Superior temporal gyrus (tissue), 1 donor: Measurements from ENCODE around the gene KLC4.
"Not testable (repeated sequence)": the region's sequence is repeated elsewhere in the genome, so short reads cannot be mapped to it uniquely, and the experiment has no call there.

Experiments used
- DNase-seq: peaks from one replicate; pipeline ENCODE4 v3.0.0-alpha.2; 2016; ENCODE audit errors: extremely low spot score

KLC4 gene

DNA sequence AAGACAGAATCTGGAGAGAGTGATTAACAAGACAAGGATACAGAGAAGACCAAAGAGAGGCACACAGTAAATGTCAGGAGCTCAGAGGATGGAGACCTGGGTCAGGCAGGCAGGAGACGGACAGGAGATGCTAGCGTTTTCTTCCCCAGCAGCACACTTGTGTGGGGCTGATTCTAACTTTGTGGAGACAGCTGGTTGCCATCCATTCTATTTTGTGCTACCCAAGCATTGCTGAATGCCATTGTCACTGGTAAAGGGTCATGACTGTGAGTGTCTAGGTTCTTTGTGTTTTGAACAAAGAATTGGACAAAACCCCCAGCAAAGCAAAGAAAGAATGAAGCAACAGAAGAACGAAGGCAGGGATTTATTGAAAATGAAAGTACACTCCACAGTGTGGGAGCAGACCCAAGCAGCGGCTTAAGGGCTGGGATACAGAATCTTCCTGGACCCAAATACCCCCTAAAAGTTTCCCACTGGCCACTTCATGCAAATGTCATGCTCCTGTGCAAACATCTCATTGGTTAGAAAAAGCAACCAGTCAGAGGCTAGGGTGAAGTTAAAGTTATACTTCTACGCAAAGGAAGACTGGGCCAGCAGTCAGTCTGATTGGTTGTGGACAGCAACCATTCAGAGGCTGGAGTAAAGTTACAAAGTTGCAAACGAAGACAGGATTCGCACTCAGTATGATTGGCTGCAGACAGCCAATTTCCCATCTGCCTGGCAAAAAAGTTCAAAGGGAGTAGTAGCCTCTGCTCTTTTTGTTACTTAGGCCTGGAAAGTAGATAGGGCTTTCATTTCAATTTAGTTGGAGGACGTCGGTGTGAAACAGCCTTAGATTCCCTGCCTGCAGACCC, 34.2 kb downstream of the KLC4 start:
- DNase-seq = no peak

DNA sequence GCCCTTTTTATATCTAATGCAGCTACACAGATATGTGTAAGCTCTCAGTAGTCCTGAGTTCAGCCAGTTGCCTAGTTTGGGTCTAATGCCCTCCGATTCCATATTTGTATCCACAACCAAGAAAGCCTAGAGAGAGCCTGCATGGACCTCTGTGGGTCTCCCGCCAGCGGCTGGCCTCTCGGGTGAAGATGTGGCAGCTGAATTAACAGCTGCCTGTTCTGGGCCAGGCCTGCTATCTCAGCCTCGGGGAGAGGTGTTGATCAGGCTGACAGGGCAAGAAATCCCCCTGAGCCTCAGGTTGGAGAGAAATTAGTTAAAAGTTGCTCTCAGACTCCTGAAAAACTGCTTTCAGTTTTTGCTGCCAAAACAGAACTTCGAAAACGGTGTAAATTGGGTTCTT, 36.5 kb downstream of the KLC4 start:
- no peak for DNase-seq

DNA sequence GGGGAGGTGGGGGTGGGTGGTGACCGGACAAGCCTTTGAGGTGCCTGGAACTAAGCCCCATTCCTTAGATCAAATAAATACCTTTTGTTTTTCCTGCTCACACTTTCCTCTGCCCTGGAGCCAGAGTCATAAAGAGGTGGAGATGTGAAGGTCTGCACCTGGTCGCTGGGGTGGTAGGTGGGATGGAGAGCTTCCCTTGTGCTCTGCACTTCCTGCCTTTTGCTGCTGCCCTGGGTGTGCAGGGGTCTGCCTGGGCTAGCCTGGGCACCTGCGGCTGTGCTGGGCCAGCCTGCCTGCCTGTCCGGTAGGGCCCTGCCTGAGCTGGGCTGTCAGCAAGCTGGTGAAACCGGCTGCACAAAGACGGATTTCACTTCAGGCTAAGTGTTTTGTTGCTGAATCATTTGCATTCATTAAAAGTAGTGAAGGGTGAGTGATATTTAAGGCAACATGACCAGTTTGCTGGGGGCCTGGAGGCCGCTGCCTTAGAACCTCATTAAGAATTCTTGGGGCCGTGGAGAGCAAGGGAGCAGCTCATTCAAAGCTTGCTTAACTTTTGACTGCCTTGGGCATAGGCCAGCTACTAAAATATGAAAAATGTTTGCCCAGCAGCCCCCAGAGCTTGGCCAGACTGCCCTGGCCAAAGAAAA, 37.1 kb downstream of the KLC4 start:
- no peak for DNase-seq

DNA sequence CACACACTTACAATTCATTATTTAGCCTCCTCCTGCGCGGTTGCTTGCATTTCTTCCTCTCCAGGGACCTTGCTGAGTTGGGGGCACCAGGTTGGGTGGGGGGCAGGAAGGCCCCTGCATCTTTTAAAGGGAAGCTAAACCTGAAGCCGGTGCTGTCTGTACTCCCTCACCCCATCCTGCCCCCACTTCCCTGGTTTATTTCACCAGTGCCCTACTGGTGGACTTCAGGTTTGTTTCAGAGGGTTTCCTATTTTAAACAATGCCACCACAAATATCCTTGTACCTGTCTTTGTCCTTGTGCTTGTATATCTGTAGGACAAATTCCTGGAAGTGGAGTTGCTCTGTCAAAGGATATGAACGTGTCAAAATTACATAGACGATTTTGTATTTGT, 37.7 kb downstream of the KLC4 start:
- no peak for DNase-seq

DNA sequence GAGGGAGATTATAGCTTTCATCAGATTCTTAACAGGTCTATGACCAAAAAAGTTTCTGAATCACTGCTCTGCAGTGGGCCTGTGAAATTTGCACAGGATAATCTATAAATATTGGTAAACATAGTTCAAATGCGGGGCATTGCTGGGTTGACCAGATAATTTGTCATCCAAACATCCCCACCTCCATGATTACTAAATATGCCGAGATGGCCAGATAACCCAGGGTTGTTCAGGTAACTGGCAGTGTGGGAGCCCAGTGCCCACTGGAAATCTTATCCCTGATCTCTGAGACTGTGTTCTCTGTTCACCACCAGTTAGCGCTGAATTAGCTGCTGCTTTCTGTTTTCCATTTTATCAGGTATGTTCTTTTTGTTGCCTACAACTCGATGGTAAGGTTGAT, 38.1 kb downstream of the KLC4 start:
- no peak for DNase-seq

DNA sequence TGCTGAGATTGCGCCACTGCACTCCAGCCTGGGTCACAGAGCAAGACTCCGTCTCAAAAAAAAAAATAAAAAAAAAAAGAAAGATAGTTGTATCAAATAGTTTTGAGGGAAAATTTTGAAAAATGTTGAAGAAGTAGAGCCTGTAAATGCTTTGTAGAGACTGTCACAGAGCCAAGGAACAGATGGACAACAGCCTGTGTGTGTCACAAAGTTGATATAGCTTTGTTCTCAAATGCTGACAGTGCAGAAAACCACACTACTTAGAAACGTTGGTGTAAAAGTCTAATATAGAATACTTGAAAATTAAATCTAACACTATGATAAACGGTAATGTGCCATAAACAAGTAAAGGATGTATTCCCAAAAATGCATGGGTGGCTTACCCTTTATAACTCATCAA, 42.1 kb downstream of the KLC4 start:
- DNase-seq = no peak

DNA sequence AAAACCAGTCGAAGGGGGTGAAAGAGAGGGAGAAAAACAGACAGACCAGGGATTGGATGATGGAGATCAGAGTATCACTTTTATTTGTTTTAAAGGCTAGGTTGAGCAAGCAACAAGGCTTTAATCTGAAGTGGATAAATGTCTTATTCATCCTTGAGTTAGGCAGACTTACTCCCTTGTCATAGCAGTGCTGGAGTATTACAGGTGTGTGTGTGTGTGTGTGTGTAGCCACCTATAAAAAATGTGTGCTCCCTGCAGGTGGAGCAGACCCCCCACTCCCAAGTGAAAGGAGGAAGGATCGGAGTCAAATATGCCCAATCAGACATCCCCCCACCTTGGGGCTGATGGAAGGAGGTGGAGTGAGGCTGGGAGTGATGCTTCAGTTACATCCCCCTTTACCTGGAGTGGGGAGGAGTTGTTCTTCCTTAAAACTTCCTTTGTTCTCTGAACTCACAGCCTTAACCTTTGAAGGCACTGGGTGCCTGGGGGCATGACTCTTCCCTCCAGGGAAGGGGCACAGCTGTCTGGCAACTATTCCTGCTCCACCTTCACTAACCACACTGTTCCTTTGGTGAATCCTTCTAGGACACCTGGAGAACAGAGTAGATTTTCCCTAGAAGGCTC, 43.9 kb downstream of the KLC4 start:
- no peak for DNase-seq

DNA sequence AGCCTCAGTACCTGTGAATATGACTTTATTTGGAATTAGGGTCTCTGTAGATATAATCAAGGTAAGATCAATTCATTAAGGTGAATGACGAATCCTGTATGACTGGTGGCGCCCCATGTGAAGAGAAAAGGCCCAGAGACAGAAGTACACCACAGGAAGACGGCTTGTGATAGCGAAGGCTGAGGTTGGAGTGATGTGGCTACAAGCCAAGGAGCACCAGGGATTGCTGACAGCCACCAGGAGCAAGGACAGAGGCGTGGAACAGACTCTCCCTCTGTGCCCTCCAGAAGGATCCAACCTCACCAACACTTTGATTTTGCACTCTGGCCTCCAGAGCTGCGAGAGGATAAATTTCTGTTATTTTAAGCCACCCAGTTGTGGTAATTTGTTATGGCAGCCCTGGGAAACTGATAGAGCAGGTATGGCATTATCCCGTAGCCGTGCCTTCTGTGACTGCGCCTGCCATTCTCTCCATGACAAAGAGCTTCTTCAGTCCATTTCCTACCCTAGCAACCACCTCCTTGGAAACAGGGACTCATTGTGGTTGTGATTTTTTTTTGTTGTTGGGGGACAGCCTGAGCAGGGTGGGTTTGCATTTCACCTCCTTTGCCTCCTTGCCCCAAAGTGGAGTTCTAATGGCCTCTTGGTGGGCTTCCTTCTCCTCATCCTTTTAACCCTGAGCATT, 46.2 kb downstream of the KLC4 start:
- no peak for DNase-seq

DNA sequence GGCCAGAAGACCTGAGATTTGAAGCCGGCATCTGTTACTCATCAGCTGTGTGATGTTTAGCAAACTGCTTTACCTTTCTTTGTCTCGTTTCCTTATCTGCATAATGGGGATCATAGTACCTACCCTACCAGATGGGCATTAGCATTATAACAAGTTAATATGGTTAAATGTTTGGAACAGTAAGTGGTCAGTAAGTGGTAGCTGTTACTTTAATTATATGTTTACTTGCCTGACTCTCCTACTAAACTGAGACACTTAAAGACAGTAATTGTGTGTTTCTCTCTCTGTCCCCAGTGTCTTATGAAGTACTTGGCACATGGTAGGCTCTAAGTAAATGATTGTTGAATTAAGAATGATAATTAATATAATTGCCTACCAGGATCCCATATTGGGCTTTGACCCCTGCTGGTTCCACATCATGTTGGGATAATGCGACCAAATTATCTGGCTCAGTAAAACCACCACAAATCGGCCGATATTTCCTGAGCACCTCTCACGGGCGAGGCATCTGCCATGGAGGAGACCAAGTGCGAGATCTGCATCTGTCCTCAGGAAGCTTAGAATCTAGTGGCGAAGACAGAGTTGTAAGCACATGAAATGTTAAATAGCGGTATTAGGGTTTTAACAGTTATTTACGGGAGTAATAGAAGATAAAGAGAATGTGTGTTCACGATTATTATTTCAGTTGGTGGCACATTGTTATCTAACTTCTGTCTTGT, 48.1 kb downstream of the KLC4 start:
- DNase-seq = no peak

DNA sequence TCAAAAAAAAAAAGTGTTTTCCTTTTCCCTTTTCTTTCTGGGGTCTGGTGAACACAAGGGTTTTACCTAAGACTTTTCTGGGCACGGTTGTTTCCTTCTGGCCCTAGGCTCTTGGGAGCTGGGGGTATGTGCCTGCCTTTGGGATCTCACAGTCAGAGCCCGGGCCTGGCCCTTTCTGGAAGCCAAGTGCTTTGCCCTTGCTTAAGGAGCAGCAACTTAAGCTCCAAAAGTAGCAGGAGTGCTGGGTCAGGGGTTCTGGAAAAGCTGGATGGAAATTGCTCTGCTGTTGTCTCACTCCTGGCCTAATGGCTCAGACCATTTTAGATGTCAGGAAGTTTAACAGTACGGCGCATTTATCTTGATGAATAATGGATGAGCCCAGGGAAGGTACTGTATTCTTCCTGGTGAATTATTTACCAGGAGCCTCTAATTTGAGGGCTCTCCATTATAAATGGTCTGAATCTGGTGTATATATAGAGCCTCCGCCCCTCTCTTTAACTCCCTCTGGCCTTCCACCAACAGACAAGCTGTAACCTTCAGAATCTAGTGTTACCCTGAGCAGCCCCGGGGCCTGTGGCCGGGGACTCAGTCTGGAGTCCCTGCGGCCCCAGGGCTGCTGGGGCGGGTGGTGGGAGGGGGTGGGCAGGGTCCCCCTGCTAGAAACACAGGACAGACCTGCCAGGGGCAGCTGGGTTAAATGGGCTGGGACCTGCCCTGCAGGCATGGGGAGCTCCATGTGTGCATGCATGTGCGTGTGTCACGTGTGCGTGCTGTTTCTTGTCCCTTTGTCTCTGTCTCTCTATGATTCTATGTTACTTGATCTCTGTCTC, 54.2 kb downstream of the KLC4 start:
- DNase-seq = no peak

DNA sequence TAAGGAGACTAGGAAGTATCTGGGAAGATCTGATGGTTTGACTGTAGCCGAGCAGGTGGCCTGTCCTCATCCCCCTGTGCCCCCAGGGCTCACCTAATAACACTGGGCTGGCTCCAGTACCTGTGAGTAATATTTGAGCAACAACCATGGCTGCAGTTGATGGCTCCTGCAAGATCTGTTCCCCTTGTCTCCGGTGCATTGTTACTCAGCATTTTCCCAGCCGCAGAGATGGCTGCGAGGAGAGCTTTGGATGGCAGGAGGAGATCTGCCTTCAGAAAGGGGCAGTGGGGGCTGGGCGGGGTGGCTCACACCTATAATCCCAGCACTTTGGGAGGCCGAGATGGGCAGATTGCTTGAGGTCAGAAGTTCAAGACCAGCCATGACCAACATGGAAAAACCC, 55.9 kb downstream of the KLC4 start:
- no peak for DNase-seq

DNA sequence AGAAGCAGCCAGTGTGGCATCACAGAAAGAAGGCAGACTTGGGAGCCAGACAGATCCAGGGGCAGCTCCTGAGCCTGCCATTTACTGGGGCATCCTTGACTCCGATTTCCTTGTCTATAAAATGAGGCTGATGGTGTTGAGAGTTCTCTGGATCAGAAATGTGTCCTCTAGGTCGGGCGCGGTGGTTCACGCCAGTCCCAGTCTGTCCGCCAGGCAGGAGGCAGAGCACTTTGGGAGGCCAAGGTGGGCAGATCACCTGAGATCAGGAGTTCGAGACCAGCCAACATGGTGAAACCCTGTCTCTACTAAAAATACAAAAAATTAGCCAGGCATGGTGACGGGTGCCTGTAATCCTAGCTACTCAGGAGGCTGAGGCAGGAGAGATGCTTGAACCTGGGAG, 58.0 kb downstream of the KLC4 start:
- DNase-seq = not testable (repeated sequence)

DNA sequence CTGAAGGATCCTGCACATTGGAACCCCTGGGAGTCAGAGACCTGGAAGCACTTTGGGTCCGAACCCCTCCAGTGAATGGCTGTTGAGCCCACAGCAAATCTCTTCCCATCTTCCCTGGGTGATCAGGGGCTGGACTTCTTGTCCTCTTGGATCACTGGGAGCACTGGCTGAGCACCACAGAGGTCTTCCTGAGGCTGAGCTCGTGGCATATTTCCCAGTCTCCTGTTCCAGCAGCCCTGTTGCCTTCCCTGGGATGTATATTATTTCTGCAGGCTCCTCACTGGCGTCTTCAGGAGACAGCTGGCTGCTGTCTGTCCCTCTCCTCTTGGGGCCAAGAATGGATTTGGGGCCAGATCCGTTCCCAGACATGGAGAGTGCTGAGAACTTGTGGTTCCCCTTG, 60.1 kb downstream of the KLC4 start:
- no peak for DNase-seq

DNA sequence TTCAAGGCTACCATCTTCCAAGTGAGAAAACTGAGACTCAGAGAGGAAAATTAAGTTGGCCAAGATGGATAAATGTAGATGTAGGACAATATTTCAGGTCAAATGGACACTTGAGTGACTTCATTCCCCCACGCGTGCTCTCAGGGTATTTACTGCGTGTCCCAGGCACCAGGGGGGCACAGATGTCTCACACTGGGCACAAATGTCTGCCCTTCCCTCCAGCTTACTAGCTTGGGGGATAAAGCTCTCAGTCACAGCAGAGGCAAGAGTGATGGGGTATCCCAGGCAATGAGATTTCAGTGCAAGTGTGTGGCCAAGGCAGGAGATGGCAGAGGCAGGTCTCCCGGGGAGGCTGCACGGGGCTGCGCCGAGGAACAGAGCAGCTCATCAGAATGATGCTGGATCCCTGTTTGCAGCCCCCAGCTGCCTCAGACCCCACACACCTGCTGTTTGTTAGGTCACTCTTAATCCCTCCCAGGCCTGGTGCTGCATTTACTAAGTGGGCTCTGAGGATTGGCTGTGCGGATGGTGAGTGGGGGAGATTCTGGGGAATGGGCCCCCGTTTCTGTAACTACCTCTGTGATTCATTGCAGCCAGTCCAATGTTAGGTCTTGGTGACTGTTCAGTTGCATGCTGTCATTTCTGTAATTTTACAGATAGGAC, 60.8 kb downstream of the KLC4 start:
- DNase-seq = no peak

DNA sequence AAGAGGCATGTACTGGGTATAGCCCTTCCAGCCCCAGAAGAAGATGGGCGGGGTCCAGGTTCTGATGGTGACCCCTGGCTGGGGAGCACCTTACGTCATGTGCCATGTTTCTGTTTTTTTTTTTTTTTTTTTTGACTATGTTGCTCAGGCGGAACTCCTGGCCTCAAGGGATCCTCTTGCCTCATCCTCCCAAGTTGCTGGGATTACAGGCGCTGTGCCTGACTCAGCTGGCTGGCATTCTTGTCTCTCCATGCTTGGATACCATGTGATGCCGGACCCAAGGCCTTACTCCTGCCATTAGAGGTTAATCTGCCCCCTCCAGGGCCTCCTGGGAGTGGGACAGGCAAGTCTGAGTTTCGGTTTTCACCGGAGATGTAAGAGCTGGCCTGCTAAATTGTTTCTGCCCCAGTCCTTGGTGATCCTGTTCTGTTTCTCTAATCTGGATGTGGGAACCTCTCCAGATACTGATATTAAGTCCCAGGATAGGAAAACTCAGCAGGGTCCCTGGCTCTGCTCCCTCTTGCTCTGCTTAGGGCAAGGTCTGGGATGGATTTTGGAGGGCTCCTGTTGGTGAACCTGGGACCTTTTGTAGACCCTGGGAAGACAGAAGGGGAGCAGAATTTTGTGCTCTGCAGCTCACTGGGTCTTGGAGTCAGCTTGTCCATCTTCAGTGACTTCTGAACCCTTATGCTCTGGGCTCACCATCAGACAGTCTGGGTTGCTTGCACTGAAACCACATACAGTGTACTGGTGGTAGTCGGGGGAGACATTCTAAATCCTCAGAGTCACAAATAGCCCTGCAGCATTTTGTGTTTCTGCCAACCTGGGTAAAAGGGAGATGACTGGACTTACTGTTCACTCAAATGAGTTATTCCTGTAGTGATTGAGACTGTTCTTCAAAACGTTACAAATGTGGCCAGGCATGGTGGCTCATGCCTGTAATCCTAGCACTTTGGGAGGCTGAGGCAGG, 61.8 kb downstream of the KLC4 start:
- no peak for DNase-seq

DNA sequence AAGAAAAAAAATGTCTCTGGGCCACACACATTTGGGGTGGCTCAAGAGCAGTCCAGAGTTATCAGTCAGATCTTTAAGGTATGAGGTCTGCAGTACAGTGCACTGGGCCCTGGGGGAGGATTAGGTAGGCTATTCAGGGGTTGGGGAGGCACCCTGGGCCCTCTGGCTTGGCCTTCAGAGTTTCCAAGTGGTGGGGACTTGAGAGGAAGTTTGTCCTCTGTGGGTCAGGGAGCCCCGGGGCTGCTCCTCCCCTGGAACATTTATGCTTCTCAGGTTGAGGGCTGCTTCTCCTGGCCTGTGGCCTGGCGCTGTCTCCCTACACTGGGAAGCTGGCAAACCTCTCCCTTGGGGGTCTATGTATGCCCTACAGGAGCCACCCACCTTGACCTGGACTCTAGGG, 62.7 kb downstream of the KLC4 start:
- no peak for DNase-seq

DNA sequence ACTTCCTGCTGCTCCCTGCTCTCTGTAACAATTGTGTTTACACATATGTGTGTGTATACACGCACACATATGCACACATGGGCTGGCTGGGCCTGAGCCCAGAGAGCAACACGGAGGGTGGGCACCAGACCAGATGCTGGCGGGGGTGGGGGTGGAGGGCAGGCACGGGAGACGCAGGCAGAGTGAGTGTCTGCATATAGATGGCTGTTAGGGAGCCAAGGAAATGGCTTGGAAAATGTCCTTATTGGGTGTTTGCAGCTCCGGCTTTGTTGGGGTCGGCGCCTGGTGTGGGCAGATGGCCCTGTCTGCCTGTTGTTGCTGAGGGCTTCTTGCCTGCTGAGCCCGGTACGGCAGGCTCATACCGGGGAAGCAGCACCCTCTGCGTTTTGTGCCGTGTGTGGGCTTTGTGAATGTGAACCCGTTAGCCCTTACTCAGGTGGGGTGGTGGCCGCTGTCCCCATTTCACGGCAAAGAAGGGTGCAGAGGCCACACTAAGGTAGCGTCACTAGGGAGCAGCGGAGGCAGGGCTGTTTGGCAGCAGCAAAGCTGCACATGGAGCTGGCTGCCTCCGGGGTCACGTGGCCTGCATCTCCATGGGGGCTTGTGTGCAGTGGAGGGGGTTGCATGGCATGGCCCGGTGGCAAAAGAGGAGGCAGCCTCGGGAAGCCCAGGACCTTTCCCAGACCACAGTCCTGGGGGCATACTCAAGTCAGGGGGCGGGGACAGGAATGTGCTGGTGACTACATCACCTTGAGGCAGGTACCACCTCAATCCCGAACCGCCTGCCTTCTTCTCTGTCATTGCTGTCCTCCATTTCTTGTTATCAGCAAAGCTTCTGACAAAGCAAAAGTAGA, 64.3 kb downstream of the KLC4 start:
- DNase-seq = no peak

DNA sequence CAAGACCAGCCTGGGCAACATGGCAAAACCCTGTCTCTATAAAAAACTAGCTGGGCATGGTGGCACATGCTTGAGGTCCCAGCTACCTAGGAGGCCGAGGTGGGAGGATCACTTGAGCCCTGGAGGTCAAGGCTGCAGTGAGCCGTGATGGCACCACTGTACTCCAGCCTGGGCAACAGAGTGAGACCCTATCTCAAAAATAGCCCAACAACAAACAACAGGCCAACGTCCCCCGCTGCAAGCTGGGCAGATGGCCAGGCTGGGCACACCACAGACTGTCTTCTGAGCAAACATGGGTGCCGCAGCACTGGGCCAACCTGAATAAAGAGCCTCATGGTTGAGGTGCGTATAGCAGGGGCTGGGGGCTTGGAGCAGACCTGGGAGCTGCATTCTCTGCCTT, 65.0 kb downstream of the KLC4 start:
- DNase-seq = no peak
